ENCODE data around the gene C16orf92.

C16orf92 gene

DNA sequence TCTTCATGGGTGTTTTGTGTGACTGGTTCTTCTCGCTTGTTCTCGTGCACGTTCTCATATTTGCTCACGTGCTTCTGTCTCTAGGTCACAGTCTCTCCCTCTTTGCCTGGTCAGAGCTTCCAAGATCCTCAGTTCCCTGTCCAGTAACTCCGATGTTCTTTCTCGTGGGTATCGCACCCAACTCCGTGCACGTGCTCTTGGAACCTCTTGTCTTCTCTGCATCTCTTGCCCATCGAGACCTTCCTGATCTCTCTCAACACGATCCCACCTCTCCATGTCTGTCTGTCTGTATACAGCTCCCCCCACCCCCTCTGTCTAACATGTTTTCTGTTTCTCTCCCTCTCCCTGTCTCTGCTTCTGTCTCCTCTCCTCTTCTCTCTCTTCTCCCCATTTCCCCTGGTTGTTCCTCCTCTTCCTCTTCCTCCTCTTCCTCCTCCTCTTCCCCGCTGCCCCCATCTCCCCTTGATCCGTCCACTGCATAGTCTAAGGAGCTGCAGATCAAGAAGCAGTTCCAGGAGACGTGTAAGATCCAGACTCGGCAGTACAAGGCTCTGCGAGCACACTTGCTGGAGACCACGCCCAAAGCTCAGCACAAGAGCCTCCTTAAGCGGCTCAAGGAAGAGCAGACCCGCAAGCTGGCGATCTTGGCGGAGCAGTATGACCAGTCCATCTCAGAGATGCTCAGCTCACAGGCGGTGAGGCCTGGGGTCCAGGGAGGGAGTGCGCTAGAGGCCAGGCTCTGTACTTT lies 33.7 kb upstream of the C16orf92 start:
- DNase-seq = no peak

DNA sequence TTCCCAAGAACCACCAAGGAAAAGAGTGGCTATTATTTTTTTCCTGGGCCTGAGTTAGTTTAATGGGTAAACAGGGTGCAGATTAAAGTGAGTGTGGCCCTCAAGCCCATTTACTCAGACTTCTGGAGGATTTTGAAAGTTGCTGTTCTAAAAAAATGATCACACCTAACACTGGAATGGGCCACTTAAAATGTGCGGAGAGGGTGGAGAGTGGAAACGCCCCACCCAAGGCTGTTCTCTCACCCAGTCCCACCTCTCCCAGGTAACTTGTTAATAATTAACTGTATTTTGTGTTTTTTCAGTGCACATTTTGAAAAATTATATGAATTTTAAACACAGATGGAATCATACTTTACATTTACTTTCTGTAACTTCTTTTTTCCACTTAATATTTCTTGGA lies 33.0 kb upstream of the C16orf92 start:
- DNase-seq = no peak

DNA sequence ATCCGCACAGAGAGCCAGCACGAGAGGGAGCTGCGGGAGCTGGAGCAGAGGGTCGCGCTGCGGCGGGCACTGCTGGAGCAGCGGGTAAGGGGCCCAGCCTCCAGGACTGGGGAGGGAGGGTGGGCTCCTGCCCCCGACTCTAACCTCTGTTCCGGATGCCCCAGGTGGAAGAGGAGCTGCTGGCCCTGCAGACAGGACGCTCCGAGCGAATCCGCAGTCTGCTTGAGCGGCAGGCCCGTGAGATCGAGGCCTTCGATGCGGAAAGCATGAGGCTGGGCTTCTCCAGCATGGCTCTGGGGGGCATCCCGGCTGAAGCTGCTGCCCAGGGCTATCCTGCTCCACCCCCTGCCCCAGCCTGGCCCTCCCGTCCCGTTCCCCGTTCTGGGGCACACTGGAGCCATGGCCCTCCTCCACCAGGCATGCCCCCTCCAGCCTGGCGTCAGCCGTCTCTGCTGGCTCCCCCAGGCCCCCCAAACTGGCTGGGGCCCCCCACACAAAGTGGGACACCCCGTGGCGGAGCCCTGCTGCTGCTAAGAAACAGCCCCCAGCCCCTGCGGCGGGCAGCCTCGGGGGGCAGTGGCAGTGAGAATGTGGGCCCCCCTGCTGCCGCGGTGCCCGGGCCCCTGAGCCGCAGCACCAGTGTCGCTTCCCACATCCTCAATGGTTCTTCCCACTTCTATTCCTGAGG lies 32.0 kb upstream of the C16orf92 start:
- DNase-seq = no peak

DNA sequence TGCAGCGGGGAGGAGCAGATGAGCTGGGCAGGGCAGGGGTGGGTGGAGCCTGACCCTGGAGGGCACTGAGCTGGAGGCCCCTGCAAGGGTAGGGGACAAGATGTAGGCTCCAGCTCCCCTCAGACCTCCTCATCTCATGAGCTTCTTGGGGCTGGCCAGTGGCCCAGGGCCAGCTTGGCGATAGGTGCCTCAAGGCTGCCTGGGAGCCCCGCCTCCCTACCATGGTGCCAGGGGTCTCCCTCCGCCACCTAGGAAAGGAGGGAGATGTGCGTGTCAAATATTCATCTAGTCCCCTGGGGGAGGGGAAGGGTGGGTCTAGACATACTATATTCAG lies 31.5 kb upstream of the C16orf92 start:
- no peak for DNase-seq

DNA sequence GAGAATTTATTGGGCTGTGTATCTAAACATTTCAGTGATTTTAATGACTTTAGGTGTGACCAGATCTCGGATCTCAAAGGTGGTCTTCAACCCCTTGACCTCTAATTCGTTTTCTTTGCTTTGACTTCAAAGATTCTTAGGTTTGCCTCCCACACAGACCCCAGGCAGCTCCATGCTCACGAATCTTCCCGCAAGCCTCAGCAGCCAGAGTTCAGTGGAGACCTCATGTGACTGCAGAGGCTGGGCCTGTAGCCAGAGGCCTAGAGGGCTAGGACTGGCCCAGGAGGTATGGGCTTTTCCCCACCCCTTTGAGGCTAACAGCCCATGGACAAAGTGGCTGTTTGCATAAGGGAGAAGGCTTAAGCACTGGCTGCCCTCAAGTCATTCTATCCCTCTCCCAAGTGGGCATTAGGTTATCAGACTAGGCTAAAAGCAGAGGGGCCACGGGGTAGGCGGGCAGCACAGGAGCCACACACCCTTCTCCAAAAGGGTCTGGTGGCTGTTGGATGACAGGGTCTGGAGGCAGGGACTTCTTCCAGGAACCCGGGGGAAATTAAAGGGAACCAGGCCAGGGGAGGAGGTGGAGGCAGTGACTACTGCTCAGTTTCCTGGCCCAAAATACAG lies 30.5 kb upstream of the C16orf92 start:
- DNase-seq = no peak

DNA sequence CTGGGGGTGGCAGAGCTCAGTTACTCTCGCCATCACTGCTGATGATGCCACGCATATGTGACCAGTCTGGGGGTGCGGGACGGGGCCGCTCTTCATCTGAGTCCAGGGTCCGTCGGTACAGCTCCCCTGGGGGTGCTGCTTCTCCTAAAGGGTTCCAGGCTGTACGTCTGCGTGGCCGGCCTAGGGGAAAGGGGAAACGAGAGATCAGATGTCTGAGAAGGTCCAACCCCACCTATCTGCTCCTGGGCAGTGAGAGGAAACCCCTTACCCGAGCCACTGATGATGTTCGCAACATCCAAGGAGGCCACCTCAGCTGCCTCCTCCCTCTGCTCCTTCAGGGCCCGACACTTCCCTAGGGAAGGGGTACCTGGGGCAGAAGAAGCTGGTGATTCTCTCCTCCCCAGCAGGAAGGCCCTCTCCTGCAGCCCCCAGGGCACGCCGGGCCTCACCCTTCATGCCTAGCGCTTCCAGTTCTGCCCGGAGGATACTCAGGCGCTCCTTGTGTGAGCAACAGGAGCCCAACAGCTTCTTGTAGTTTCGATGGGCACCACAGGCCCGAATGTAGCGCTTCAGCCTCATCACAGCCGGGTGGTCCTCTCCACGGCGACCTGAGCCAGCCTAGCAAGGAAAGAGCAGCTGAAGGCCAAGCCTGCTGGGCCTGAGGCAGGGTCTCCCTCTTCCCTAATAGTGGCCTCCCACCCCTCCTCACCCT lies 29.7 kb upstream of the C16orf92 start:
- no peak for DNase-seq

DNA sequence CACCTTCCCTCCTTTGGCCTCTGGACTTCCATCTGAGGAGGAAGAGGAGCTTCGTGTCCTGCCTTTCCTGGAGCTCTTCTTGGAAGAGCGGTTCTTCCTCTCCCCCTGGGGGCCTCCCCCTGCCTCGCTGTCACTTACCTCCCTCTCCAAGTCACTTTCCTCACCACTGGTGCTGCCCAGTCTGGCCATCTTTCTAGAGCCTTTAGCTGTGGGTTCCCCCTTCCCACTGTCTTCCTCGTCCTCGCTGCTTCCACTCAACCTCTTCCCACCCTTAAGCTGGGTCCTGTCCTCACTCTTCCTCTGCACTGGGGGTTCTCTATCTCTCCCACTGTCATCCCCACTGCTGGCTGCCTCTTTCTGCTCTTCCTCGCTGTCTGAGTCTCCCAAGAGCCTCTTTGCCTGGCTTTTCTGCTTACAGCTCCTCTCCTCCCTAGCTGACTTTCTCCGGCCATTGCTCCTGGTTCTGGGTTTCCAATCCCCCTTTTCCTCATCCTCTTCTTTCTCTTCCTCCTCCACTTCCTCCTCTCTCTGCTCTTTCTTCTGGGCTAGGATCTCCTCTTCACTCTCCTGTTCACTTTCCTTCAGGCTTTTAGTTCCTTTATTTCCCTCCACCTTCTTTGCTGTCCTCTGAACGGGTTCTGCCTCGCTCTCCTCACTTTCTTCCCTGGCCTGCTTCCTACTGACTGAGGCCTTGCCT lies 28.9 kb upstream of the C16orf92 start:
- no peak for DNase-seq

DNA sequence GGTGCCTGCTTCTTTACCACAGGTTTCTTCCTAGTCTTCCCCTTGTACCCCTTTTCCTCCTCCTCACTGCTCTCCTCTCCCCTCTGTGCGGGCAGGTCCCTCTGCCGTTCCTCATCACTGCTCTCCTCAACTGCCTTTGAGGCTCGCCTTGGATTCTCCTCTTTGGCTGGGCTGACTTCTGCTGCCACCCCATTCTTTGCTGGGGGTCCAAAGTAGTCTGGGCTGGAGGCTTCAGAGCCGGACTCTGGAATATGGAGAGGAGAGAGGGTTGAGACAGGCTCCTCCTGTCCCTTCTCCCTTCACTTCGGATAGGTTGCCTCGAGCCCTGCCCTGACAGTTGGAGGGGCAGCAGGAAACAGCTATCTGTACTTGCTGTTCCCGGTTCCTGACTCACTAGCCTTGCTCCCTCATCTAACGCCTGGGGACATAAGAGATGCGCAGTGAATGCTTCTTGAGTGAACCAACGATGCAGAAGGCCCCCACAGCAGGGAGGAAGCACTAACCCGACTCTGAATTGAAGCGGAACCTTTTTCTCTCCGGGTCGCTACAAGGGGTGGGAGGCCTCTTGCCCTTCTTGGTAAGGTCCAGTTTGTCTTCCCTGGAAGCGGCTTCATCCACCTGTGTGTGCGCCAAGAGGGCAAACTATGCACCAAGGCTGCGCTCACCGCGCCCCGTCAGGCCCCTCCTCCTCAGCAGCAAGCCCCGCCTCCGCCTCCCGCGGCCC lies 28.2 kb upstream of the C16orf92 start:
- peak in 1 of 2 experiments; percentile 86 for DNase-seq

DNA sequence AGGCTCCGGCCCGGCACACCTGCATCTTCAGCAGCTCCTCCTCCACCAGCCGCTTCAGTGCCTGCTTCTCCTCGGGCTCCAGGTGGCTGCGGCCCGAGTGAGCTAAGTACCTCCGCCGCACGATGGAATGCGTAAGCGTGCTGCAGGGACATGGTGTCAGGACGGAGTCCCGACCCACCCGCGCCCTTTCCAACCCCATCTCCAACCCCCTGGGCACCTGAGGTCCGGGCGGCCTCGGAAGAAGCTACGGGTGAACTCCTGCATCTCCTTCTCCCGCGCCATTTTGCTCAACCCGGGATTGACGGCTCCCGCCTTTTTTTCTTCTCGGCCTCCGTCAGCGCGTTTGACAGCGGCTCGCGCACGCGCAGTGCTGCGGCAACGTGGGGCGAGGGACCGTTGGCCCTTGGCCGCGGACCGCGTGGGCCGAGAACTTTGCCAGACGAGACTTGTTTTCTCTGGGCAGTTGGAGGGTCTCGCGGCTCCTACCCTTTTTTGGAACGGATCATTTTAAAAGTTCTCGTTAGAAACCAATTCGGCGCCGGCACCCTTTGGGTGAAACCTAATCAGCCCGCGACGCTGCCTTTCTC lies 27.6 kb upstream of the C16orf92 start, which contains the start of gene HIRIP3:
Gene HIRIP3, minus strand, starts transcription at position 294 of the 587 bp plus-strand sequence. Its CDS starts 12 bp downstream, at position 282.
- DNase-seq = peak; percentile 91 to 92

DNA sequence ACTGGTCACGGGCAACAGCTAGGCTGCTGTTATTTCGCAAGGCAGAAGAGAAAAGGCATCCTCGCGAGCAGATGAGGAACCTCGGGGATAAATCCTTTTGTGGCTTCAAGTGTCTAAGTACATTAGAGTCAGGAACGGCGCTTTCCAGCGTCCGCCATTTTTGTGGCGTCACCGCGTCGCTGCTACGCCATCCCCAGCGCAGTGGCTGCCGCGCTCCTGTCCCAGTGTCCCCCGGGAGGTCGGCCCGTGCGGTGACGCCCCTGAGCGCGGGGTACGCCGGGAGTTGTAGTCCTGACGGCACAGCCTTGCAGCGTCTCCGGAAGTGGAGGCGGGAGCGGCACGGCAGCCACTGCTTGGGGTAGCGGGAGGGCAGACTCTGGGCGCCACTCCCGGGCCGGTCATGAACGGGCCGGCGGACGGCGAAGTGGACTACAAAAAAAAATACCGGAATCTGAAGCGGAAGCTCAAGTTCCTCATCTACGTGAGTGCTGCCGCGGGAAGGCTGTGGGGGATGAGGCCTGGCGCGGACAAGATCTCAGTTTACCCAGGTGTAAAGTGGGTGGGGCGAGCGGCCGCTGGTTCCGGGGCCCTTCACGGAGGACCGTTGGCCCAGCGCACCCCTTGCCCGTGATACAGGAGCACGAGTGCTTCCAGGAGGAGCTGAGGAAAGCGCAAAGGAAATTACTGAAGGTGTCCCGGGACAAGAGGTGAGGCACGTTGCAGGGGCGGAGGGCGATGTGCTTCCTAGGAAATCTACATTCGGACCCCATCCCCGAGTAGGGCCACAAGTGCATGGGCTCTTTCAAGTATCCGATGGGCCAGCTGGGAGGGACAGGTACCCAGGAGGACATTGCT lies 26.9 kb upstream of the C16orf92 start, which contains the start of gene INO80E:
Gene INO80E, plus strand, starts transcription at position 331 of the 855 bp plus-strand sequence. Its CDS starts 70 bp downstream, at position 401.
- DNase-seq = peak; percentile 99

DNA sequence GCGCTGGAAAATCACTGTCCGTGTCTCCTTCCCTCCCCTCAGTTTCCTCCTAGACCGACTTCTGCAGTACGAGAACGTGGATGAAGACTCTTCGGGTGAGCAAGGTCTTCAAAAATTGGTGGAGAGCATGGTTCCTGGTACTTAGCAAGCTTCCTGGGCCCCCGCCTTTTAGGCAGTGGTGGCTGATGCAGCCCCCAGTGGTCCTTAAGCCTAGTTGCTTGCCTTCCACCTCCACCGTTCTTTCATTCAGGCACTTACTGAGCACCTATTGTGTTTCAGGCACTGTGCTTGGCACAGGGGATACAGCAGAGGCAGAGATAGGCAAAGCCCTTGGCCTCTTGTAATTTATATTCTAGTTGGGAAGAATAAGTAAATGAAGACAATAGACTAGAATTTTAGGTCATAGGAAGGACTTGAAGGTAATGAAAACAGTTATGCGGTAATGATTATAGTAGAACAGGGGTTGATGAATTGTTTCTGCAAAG lies 26.2 kb upstream of the C16orf92 start:
- DNase-seq = no peak

DNA sequence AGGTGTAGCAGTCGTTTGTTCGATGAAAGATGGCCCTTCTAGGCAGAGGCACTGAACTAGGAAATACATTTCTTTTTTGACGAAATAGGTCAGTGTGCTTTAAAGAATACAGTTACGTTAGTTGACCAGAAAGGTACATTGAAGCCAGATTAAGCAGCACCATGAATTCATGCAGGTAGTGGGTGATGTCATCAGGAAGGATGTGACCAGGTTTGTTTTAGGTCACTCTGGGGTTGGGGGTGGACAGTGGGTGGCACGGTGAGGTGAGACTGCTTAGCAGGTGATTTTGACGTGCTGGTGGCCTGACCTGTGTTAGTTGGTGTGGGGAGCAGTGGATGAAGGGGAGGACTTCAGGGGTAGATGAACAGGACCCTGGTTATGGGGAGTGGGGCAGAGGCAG lies 23.4 kb upstream of the C16orf92 start:
- DNase-seq = no peak

DNA sequence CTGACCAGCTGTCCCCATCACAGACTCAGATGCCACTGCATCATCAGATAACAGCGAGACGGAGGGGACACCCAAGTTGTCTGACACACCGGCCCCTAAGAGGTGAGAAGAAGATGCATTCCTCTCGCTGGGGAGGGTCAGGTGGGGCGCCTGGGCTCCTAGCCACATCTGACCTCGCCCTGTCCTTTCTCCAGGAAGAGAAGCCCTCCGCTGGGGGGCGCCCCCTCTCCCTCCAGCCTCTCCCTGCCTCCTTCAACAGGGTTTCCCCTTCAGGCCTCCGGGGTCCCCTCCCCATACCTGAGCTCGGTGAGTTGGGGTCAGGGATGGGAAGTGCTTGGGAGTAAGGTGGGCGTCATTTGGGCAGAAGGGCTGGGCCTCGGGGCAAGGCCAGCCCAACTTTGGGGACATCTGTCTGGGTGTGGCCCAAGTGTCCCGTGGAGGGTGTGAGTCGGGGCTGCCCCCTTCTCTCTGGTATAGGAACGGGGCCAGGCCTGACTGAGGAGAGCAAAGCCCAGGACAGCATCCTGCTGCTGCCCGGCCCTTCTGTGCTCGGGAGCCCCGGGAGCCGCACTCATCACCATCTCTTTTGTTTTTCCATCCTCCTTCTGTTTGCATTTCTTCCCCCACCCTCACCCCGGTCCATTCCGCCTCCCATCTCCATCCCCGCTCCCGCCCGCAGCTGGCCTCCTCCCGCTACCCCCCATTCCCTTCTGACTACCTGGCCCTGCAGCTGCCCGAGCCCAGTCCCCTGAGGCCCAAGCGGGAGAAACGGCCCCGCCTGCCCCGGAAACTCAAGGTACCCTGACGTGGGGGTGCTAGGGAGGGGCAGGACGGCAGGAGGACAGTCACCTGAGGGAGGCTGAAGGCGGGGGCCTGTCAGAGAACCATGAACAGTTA lies 22.0 kb upstream of the C16orf92 start:
- DNase-seq = no peak

DNA sequence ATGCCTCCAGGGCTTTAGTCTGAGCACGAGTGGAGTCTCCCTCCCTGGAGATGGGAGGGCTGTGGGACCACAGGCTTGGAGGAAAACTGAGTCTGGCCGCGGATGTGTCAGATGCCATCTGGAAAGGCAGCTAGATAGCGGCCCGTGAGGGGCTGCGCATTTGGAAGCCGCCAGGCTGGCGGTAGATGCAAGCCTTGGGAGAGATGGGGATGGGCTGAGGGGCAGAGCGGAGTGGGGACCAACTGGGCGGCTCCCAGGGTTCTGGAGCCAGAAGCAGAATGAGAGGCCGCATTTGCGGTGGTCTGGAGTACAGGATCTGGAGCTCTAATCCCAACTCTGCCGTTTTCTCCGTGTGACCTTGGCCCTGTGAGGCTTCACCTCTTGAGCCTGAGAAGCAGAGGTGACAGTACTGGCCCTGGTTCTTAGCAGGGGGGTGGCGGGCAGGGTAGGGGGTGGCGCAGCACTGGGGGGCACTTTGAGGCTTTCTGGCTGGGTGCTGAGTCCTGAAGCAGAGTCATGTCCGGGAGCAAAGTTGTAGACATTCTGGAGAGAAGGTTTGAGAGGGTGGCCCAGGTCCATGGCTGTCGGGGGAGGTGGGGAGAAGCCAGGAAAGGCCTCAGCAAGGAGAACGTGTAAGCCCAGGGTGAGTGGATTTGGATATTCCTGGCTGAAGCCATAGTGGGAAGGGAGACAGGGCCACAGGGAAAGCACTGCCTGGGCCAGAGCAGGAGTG lies 20.2 kb upstream of the C16orf92 start:
- DNase-seq = no peak

DNA sequence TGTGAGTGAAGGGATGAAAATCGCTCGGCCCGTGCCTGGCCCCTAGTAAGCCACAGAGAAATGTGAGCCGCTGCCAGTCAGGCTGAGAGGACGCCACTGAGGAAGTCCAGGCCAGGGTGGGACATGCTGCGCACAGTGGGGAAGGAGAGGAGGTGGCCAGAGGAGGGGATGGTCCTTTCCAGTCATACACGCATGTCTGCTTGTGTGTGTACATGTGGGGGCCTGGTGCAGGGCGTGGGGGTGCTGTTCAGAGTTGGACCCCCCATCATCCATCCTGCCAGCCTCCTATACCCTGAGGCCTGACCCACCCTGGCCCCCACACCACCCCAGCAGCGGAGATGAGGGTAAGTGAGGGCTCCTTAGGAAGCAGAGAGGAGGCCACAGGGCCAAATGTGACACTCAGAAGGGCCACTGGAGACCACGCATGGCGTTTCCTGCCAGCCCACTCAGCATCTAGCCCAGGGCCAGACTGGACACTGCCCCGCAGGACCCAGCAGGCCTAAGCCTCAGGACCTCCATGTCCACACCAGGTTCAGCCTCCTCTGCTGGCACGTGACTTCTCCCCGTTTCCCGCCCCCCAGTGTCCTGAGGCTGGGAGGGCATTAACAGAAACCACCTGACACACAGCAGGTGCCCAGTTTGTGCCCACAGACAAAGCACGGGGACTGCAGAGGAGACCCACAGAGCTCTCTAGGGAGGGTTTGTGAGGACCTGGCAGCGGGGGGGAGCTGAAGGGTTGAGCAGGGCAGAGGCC lies 19.2 kb upstream of the C16orf92 start:
- DNase-seq = no peak

DNA sequence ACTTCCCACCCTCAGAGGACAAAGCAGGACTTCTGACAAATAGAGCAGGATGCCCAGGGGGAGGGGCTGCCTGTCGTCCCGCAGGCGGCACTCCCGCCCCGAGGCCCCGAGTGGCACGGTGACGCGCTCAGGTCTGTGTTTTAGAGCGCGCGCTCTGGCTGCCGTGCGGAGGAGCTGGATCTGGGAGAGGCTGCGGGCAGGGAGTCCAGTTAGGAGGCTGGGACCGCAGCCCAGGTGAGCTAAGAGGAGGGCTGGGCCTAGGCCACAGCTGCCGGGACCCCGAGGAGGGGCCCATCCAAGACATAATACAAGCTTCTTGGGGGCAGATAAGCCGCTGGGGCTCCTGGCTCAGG lies 18.6 kb upstream of the C16orf92 start:
- DNase-seq = no peak

DNA sequence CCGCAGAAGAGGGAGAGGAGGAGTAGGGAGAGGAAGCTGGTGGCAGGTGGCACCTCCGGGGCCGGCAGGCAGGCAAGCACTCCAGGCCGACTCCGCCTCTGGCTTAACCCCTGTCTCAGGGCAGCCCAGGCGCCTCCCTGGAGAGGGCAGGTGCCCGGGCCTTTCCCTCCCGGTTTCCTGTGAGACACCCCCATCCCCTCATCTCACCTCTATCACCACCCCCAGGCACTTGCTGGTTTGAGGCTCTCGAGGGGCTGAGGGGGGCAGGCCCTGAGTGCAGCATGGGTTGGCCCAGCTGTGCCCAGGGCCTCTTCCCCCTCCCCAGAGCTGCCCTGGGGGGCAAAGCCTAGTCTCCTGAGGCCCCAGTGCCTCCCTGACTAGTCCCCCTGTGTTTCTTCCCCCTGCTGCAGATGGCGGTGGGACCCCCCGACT lies 18.2 kb upstream of the C16orf92 start:
- DNase-seq = no peak

Measured in activated T-cell treated with anti-CD3 and anti-CD28 coated beads, Interleukin-2, amount 50 U/mL, for 48 hours (primary cell).